DOHH2 (cell line): ENCODE measurements around the gene CHTF8.

Experiments
- CTCF ChIP-seq: fragments of 200-600 bp; sonication (generic); IDR thresholded peaks from one replicate; pipeline ENCODE4 v1.5.1; 2014; ENCODE audit warnings: antibody characterized with exemption, mild to moderate bottlenecking, low read depth, low read length; ENCODE audit not compliant: poor library complexity, severe bottlenecking
- EZH2phosphoT487 ChIP-seq: fragments of 200-600 bp; sonication (generic); IDR thresholded peaks from 2 replicates; pipeline ENCODE4 v1.6.1; 2017; ENCODE audit warnings: borderline replicate concordance, mild to moderate bottlenecking, antibody characterized with exemption, low read length, moderate library complexity, mixed read lengths

GRCh38 chr16:69141014-69141413, 8.6 kb upstream of the CHTF8 start:
- TF ChIP-seq CTCF (no peak), EZH2phosphoT487 (no peak)
